ENCODE measurements around the gene LENG9. TPM values are rescaled to one million over a fixed set of nuclear protein-coding genes. Genes with fewer than 3 reads are reported as not detected.
A peak's percentile ranks its signal among the peaks of the same experiment; 100 is the strongest.

LENG9 gene
- total RNA-seq, 1 donor from 2014 or later, result 3.7 TPM

DNA sequence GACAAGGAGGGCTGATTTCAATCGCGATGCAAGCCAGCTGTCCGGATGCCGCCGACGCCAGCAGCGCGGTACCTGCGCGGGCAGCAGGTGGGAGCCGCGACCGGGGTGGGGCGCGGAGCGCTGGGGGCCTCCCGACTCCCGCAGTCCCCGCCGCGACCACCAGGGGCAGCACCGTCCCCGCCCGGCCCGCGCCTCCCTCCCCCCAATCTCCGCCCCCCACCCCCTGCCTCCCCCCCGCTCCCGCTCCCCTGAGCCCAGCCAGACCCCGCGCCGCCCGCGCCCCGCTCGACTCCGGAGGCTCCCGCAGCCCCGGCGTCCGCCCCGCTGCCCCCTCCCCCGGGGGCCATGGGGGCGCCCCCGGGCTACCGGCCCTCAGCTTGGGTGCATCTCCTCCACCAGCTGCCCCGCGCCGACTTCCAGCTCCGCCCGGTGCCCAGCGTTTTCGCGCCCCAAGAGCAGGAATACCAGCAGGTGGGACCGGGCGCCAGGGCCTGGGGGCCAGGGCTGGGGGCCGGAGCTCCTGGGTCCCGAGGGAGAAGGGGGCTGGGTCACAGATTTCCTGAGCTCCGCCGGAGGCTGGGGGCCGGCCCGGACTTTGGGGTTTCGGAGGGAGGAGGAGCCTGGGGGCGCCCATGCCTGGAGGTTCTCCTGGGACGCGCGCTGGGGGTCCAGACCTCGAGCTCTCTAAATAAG is 48.2 kb downstream of the LENG9 start, which contains the start of gene TTYH1:
TSS of gene TTYH1 (plus strand) at position 257 of the 693 bp plus-strand sequence. CDS start at position 346, 89 bp downstream.
- Mint-ChIP-seq H3K9me3 (ENCODE audit: unreplicated experiment) (no peaks in the 10 kb centered on the region), H3K4me3 (ENCODE audit: unreplicated experiment) (peak within 1 kb of the TSS; percentile 71), H3K27ac (ENCODE audit: unreplicated experiment) (peak within 1 kb of the TSS; percentile 56), H3K4me1 (ENCODE audit: low read depth, unreplicated experiment) (peaks cover 12% of the 10 kb centered on the region), H3K36me3 (ENCODE audit: low read depth, unreplicated experiment) (no peaks in the 10 kb centered on the region), H3K27me3 (ENCODE audit: low read depth, unreplicated experiment) (peaks cover 34% of the 10 kb centered on the region)
- H2AFZ ChIP-seq (ENCODE audit: low read depth, low read length), result no peak within 1 kb of the TSS
- no peaks in the 10 kb centered on the region for H3K4me1 ChIP-seq (ENCODE audit: insufficient read depth, low read length)
- no peaks in the 10 kb centered on the region for H3K36me3 ChIP-seq (ENCODE audit: insufficient read depth, low read length)
- no peaks in the 10 kb centered on the region for H3K79me2 ChIP-seq (ENCODE audit: insufficient read depth, low read length)
- peak; percentile 39 for TF ChIP-seq EZH2 (IDR thresholded peaks at IDR 0.05; ENCODE audit: insufficient read depth, low read length)
- TF ChIP-seq, protein P1, sequence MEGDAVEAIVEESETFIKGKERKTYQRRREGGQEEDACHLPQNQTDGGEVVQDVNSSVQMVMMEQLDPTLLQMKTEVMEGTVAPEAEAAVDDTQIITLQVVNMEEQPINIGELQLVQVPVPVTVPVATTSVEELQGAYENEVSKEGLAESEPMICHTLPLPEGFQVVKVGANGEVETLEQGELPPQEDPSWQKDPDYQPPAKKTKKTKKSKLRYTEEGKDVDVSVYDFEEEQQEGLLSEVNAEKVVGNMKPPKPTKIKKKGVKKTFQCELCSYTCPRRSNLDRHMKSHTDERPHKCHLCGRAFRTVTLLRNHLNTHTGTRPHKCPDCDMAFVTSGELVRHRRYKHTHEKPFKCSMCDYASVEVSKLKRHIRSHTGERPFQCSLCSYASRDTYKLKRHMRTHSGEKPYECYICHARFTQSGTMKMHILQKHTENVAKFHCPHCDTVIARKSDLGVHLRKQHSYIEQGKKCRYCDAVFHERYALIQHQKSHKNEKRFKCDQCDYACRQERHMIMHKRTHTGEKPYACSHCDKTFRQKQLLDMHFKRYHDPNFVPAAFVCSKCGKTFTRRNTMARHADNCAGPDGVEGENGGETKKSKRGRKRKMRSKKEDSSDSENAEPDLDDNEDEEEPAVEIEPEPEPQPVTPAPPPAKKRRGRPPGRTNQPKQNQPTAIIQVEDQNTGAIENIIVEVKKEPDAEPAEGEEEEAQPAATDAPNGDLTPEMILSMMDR (IDR thresholded peaks at IDR 0.05; ENCODE audit: insufficient read depth, low read depth, low read length), result no peak
- peaks cover 3% of the 10 kb centered on the region for H3K9me3 ChIP-seq (ENCODE audit: insufficient read depth, low read depth, low read length)
- H3K27ac ChIP-seq (ENCODE audit: low read depth, low read length), result no peak within 1 kb of the TSS
- no peaks in the 10 kb centered on the region for H4K20me1 ChIP-seq (ENCODE audit: insufficient read depth, low read length)
- no peak within 1 kb of the TSS for H3K4me3 ChIP-seq (ENCODE audit: insufficient read depth, low read depth, low read length)
- DNase-seq (ENCODE audit: low read depth), result no peak
- FAIRE-seq, result no peak
- H3K27me3 ChIP-seq (ENCODE audit: insufficient read depth, low read length), result peaks cover 31% of the 10 kb centered on the region
- H3K4me2 ChIP-seq (ENCODE audit: low read length), result no peak within 1 kb of the TSS
- H3K9ac ChIP-seq (ENCODE audit: low read length), result no peak within 1 kb of the TSS

DNA sequence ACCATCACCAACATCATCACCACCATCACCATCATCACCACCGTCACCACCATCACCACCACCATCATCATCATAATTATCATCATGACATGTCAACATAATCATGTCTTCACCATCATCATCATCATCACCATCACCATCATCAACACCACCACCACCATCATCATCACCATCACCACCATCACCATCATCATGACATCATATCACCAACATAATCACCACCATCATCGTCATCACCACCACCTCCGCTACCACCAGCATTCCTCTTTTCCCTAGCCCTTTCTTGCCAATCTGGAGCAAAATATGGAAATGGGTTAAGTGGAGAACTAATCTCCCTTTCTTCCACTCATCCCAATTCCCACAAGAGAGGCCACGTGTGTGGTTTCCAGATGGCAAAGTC is 49.4 kb downstream of the LENG9 start:
- Histone ChIP-seq H3K9me3 (ENCODE audit: insufficient read depth, low read depth, low read length) (peaks cover 3% of the 10 kb centered on the region), H3K79me2 (ENCODE audit: insufficient read depth, low read length) (no peaks in the 10 kb centered on the region), H2AFZ (ENCODE audit: low read depth, low read length) (no peak overlapping the region), H4K20me1 (ENCODE audit: insufficient read depth, low read length) (no peaks in the 10 kb centered on the region), H3K9ac (ENCODE audit: low read length) (no peak overlapping the region), H3K4me3 (ENCODE audit: insufficient read depth, low read depth, low read length) (no peak overlapping the region), H3K27ac (ENCODE audit: low read depth, low read length) (no peak overlapping the region), H3K4me2 (ENCODE audit: low read length) (no peak overlapping the region), H3K27me3 (ENCODE audit: insufficient read depth, low read length) (peaks cover 24% of the 10 kb centered on the region), H3K36me3 (ENCODE audit: insufficient read depth, low read length) (no peaks in the 10 kb centered on the region), H3K4me1 (ENCODE audit: insufficient read depth, low read length) (no peaks in the 10 kb centered on the region)
- no peaks in the 10 kb centered on the region for H3K9me3 Mint-ChIP-seq (ENCODE audit: unreplicated experiment)
- H3K4me3 Mint-ChIP-seq (ENCODE audit: unreplicated experiment), result no peak overlapping the region
- peaks cover 7% of the 10 kb centered on the region for H3K4me1 Mint-ChIP-seq (ENCODE audit: low read depth, unreplicated experiment)
- DNase-seq (ENCODE audit: low read depth), result no peak
- no peaks in the 10 kb centered on the region for H3K36me3 Mint-ChIP-seq (ENCODE audit: low read depth, unreplicated experiment)
- no peak for FAIRE-seq
- TF ChIP-seq, protein P1 (IDR thresholded peaks at IDR 0.05; ENCODE audit: insufficient read depth, low read depth, low read length), result no peak
- no peak for TF ChIP-seq EZH2 (IDR thresholded peaks at IDR 0.05; ENCODE audit: insufficient read depth, low read length)
- H3K27me3 Mint-ChIP-seq (ENCODE audit: low read depth, unreplicated experiment), result peaks cover 36% of the 10 kb centered on the region
- no peak overlapping the region for H3K27ac Mint-ChIP-seq (ENCODE audit: unreplicated experiment)

DNA sequence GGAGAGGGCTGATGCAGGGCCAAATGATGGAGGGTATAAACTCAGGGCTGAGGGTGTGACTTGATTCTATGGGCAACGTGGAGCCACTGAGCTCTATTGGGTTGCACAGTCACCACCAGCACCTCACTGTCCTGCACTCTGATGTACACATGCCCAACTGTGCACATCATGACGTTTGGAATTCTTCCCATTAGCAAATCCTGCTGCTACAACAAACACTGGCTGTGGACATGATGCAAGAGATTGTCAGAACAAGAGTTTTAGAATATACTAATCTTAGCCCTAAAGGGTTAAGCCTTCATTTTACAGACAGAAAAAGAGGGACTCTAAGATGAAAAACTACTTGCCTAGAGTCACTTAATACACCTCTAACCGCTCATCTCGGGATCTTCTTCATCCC is 50.7 kb downstream of the LENG9 start:
- no peak for TF ChIP-seq EZH2 (IDR thresholded peaks at IDR 0.05; ENCODE audit: insufficient read depth, low read length)
- TF ChIP-seq, protein P1 (IDR thresholded peaks at IDR 0.05; ENCODE audit: insufficient read depth, low read depth, low read length), result no peak
- Histone ChIP-seq H3K27ac (ENCODE audit: low read depth, low read length) (no peak overlapping the region), H3K9ac (ENCODE audit: low read length) (no peak overlapping the region), H3K36me3 (ENCODE audit: insufficient read depth, low read length) (no peaks in the 10 kb centered on the region), H4K20me1 (ENCODE audit: insufficient read depth, low read length) (no peaks in the 10 kb centered on the region), H2AFZ (ENCODE audit: low read depth, low read length) (no peak overlapping the region), H3K4me2 (ENCODE audit: low read length) (no peak overlapping the region), H3K4me3 (ENCODE audit: insufficient read depth, low read depth, low read length) (no peak overlapping the region), H3K4me1 (ENCODE audit: insufficient read depth, low read length) (no peaks in the 10 kb centered on the region), H3K27me3 (ENCODE audit: insufficient read depth, low read length) (peaks cover 24% of the 10 kb centered on the region), H3K79me2 (ENCODE audit: insufficient read depth, low read length) (no peaks in the 10 kb centered on the region), H3K9me3 (ENCODE audit: insufficient read depth, low read depth, low read length) (peaks cover 5% of the 10 kb centered on the region)
- Mint-ChIP-seq H3K36me3 (ENCODE audit: low read depth, unreplicated experiment) (no peaks in the 10 kb centered on the region), H3K4me3 (ENCODE audit: unreplicated experiment) (no peak overlapping the region), H3K27me3 (ENCODE audit: low read depth, unreplicated experiment) (peaks cover 36% of the 10 kb centered on the region), H3K4me1 (ENCODE audit: low read depth, unreplicated experiment) (peaks cover 2% of the 10 kb centered on the region), H3K9me3 (ENCODE audit: unreplicated experiment) (no peaks in the 10 kb centered on the region), H3K27ac (ENCODE audit: unreplicated experiment) (no peak overlapping the region)
- no peak for DNase-seq (ENCODE audit: low read depth)
- FAIRE-seq, result no peak
